Subcutaneous abdominal adipose tissue (tissue), 5 donors: ENCODE measurements around the gene NPPC.
"Not testable (repeated sequence)": the region's sequence is repeated elsewhere in the genome, so short reads cannot be mapped to it uniquely, and the experiment has no call there.

ENCODE experiments used
- H3K27ac ChIP-seq: one replicate; pipeline ENCODE4 v1.7.0; 2013; ENCODE audit warnings: low read depth, mild to moderate bottlenecking, inconsistent platforms, low read length, moderate library complexity
- H3K27me3 ChIP-seq, 5 donors: one replicate each; pipeline ENCODE4 v1.7.0; 2013; ENCODE audit warnings: low read length in 5 of 5, inconsistent platforms in 1 of 5; ENCODE audit not compliant: control insufficient read depth in 5 of 5, insufficient read depth in 4 of 5
- H3K36me3 ChIP-seq, 5 donors: one replicate each; pipeline ENCODE4 v1.7.0; 2013; ENCODE audit warnings: low read length in 5 of 5; ENCODE audit not compliant: control insufficient read depth in 5 of 5, insufficient read depth in 5 of 5
- H3K4me1 ChIP-seq, 5 donors: one replicate each; pipeline ENCODE4 v1.7.0; 2013; ENCODE audit warnings: low read length in 5 of 5, mild to moderate bottlenecking in 3 of 5, moderate library complexity in 1 of 5; ENCODE audit not compliant: control insufficient read depth in 5 of 5, insufficient read depth in 5 of 5
- H3K4me3 ChIP-seq, 5 donors: one replicate each; pipeline ENCODE4 v1.7.0; 2013; ENCODE audit warnings: low read length in 5 of 5, low read depth in 1 of 5
- H3K9ac ChIP-seq, 5 donors: one replicate each; pipeline ENCODE4 v1.7.0; 2013; ENCODE audit warnings: low read length in 5 of 5, mild to moderate bottlenecking in 4 of 5, moderate library complexity in 3 of 5
- H3K9me3 ChIP-seq, 5 donors: one replicate each; pipeline ENCODE4 v1.7.0; 2013; ENCODE audit warnings: low read length in 5 of 5; ENCODE audit not compliant: control insufficient read depth in 5 of 5
- donor health status: healthy.
- donor health status: healthy.
- donor health status: healthy.
- donor health status: healthy.
- donor health status: healthy.

The NPPC gene

DNA sequence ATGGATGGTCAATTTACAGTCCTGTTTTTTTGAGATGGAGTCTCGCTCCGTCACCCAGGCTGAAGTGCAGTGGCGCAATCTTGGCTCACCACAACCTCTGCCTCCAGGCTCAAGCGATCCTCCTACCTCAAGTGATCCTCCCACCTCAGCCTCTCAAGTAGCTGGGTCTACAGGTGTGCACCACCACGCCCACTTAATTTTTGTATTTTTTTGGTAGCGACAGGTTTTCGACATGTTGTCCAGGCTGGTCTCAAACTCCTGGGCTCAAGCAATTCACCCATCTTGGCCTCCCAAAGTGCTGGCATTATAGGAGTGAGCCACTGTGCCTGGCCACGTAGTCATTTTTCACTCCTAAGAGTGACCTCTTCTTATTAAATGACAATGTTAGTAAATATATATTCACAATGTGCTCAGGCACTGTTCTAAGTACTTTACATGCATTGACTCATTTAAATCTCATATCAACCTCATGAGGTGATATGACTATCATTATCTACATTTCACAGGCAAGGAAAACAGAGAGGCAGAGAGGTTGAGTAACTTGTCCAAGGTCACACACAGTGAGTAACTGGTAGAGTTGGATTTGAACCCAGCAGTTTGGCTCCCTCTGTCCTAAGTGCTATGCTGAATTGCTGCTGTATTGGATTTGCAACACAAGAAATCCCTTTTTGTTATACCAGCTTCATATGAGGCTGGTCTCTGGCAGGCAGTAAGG is 29.7 kb upstream of the NPPC start:
- H3K27ac ChIP-seq: no peak overlapping the region
- no peak overlapping the region for H3K4me3 ChIP-seq
- no peak overlapping the region for H3K9ac ChIP-seq
- peaks cover 0 to 6% (median 0%) of the 10 kb centered on the region in 5 donors for H3K9me3 ChIP-seq
- H3K27me3 ChIP-seq: peaks cover 0 to 7% (median 0%) of the 10 kb centered on the region in 5 donors
- peaks cover 0 to 4% (median 3%) of the 10 kb centered on the region in 5 donors for H3K4me1 ChIP-seq
- H3K36me3 ChIP-seq: no peaks in the 10 kb centered on the region

DNA sequence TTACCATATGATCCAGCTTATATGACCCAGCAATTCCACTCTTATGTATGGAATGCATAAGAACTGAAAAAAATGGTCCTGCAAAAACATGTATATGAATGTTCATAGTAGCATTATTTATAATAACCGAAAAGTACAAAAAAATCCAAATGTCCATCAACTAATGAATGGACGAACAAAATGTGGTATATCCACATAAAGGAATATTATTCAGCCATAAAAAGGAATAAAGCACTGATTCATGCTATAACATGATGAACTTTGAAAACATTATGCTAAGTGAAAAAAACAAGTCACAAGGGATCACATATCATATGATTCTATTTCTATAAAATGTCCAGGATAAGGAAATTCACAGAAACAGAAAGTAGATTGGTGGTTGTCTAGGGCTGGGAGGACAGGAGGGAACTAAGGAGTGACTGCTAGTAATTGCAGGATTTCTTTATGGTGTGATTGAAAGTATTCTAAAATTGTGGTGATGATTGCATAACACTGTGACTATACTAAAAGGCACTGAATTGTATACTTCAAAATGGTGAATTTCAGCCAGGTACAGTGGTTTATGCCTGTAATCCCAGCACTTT is 25.3 kb upstream of the NPPC start:
- Histone ChIP-seq H3K9me3 (peaks cover 0 to 6% (median 0%) of the 10 kb centered on the region in 5 donors), H3K36me3 (no peaks in the 10 kb centered on the region), H3K4me1 (no peaks in the 10 kb centered on the region), H3K4me3 (no peak overlapping the region), H3K27ac (no peak overlapping the region), H3K27me3 (peaks cover 0 to 7% (median 0%) of the 10 kb centered on the region in 5 donors), H3K9ac (no peak overlapping the region)

DNA sequence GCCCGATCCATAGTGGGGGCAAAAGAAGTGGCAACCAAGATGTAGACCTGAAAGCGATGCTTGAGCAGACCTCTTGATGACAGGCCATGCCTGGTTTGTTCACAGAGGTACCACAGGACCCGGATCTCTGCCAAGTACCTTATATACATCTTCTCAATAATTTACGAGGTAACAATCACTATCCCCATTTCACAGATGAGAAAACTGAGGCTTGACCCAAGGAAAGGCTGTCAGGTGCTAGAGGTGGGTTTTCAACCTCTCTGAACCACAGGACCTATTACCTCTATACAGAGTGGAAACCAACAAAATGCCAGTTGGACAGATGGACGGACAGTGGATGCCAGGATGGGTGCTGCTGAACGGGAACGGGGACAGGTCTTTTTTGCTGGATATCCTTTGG is 21.5 kb upstream of the NPPC start:
- no peak overlapping the region for H3K27ac ChIP-seq
- H3K4me3 ChIP-seq: no peak overlapping the region
- no peak overlapping the region for H3K9ac ChIP-seq
- no peaks in the 10 kb centered on the region for H3K27me3 ChIP-seq
- H3K4me1 ChIP-seq: no peaks in the 10 kb centered on the region
- peaks cover 0 to 6% (median 0%) of the 10 kb centered on the region in 5 donors for H3K9me3 ChIP-seq
- no peaks in the 10 kb centered on the region for H3K36me3 ChIP-seq

DNA sequence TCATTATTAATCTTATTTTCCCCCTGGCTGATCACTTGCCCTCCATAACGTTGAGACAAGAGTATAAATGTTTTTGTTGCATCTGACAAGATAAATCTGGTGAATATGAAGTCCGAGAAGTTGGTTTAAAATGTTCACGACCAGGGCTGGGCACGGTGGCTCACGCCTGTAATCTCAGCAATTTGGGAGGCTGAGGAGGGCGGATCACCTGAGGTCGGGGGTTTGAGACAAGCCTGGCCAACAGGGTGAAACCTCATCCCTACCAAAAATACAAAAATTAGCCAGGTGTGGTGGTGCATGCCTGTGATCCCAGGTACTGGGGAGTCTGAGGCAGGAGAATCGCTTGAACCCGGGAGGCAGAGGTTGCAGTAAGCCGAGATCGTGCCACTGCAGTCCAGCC is 20.9 kb upstream of the NPPC start:
- not testable (repeated sequence) for H3K27me3 ChIP-seq, H3K4me3 ChIP-seq, H3K9me3 ChIP-seq, H3K36me3 ChIP-seq, H3K27ac ChIP-seq, H3K9ac ChIP-seq, H3K4me1 ChIP-seq

DNA sequence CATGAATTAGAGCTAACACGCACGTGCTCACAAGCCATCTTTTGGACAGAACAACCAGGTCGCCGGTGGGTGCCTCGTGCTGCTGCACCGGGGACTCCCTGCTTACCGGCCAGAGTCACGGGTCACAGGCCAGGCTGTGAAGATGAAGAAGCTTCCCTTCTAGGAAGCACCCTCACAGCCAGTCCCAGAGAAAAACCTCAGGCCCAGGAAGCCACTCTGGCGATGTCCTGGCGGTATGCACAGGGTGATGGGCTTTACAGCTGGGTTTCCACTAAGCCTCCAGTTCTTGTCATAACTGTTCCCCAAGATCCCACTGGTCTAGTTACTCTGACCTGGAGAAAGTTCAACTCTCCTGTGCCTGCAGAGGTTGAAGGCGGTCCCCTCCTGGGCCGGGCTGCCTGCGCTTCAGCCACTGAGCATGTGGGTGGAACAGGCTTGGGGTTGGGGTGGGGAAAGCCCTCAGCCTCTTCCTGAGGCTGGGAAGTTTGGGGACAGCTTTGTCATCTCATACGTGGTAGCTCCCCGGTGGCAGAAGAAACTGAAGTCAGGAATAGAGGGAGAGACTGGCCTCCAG is 20.1 kb upstream of the NPPC start:
- Histone ChIP-seq H3K36me3 (no peaks in the 10 kb centered on the region), H3K9ac (no peak overlapping the region), H3K27ac (no peak overlapping the region), H3K27me3 (peaks cover 0 to 3% (median 0%) of the 10 kb centered on the region in 5 donors), H3K9me3 (peaks cover 0 to 2% (median 0%) of the 10 kb centered on the region in 5 donors), H3K4me3 (no peak overlapping the region), H3K4me1 (no peaks in the 10 kb centered on the region)

DNA sequence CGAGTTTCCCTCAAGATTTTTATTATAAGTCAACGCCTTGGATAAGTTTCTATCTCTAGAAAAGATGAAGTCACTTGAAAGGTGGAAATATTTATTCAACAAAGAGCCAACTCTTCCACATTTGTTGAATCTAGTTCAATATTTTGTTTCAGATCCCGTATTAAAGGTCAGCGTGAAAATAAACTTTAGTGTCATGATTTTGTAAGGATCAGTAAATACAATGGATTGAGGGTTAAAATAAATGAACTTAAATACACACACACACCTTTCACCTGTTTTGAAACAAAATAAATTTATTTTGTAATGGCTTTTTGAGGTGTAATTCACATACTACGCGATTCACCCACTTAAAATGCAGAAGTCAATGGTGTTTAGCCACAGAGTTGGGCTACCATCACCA is 16.0 kb upstream of the NPPC start:
- Histone ChIP-seq H3K9me3 (no peaks in the 10 kb centered on the region), H3K27ac (no peak overlapping the region), H3K9ac (no peak overlapping the region), H3K4me1 (peaks cover 0 to 7% (median 0%) of the 10 kb centered on the region in 5 donors), H3K4me3 (no peak overlapping the region), H3K36me3 (no peaks in the 10 kb centered on the region), H3K27me3 (peaks cover 0 to 4% (median 2%) of the 10 kb centered on the region in 5 donors)

DNA sequence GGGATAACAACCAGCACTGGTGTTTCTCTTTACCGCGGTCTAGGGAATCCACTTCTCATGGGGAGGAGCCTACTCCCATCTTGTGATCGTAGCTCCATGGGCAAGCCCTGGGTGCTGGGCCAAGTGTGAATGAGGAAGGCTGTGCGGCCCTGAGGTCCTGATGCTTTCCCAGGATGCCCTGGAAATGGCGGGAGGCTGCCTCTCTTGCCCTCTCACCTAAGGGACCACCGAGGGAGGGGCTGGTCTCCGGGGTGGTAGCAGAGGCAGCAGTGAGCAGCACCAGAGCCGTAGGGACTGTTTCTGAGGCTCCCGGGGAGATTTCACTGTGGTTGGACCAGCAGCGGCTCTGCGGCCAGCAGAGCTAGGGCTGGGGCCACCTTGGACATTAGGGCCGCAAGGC is 15.5 kb upstream of the NPPC start:
- H3K4me3 ChIP-seq: no peak overlapping the region
- no peak overlapping the region for H3K9ac ChIP-seq
- peaks cover 0 to 7% (median 0%) of the 10 kb centered on the region in 5 donors for H3K4me1 ChIP-seq
- H3K27ac ChIP-seq: no peak overlapping the region
- H3K36me3 ChIP-seq: no peaks in the 10 kb centered on the region
- H3K9me3 ChIP-seq: no peaks in the 10 kb centered on the region
- H3K27me3 ChIP-seq: peaks cover 0 to 4% (median 2%) of the 10 kb centered on the region in 5 donors

DNA sequence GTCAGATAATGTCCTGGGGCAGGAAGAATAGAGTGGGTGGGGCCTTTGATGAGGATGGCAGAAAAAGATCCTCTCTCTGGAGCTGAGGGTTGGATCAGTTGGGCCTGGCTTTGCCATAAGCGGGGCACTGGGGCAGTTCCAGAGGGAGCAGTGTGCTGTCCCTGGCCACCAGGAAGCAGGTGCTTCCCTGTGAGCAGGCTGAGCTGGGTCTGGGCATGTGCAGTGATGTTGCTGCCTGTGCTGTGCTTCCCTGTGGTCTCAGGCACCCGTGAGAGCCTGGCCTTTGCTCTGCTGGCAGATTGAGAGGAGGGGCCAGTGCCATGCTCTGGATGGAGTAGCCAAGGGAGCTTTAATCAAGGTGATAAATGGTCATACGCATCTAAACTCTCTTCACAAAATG is 14.6 kb upstream of the NPPC start:
- Histone ChIP-seq H3K36me3 (no peaks in the 10 kb centered on the region), H3K4me1 (peaks cover 0 to 7% (median 0%) of the 10 kb centered on the region in 5 donors), H3K27me3 (peaks cover 0 to 4% (median 2%) of the 10 kb centered on the region in 5 donors), H3K9me3 (no peaks in the 10 kb centered on the region), H3K9ac (no peak overlapping the region), H3K4me3 (no peak overlapping the region), H3K27ac (no peak overlapping the region)

DNA sequence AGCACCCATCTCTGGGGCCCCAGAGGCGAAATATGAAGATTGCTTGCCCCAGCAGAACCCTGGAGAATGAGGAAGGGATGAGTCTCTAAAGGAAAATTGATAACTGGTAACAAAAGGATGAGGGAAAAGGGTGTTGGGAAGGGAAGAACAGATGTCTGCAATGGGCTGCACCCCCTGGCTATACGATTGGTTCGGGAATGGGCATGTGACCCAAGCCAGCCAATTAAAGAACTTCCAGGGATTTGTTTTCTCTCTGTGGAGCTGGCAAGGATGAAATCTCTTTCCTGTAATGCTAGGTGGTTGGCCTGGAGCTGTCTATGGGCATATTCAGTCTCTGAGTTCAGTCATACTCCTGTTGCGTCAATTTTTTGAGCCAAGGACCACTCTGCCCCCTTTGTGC is 12.8 kb upstream of the NPPC start:
- H3K36me3 ChIP-seq: no peaks in the 10 kb centered on the region

DNA sequence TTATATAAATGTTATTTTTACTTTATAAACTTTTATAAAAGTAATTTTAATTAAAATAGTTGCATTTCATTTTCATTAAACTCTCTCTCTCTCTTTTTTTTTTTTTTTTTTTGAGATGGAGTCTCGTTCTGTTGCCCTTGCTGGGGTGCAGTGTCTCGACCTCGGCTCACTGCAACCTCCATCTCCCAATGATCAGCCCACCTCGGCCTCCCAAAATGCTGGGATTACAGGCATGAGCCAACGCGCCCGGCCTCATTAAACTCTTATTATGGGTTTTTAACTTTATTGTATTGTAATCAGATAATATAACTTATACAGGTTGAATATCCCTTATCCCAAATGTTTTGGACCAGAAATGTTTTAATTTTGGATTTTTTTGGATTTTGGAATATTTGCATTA is 10.9 kb upstream of the NPPC start:
- no peak overlapping the region for H3K27ac ChIP-seq
- H3K27me3 ChIP-seq: peaks cover 0 to 4% (median 4%) of the 10 kb centered on the region in 5 donors

More for the DNA sequence above, 12.8 kb upstream of the NPPC start:
- Histone ChIP-seq H3K4me1 (peaks cover 0 to 9% (median 3%) of the 10 kb centered on the region in 5 donors), H3K27me3 (peaks cover 0 to 4% (median 2%) of the 10 kb centered on the region in 5 donors), H3K9ac (no peak overlapping the region), H3K4me3 (no peak overlapping the region), H3K9me3 (no peaks in the 10 kb centered on the region), H3K27ac (no peak overlapping the region)

More for the DNA sequence above, 10.9 kb upstream of the NPPC start:
- Histone ChIP-seq H3K4me3 (no peak overlapping the region), H3K36me3 (no peaks in the 10 kb centered on the region), H3K4me1 (peaks cover 0 to 12% (median 5%) of the 10 kb centered on the region in 5 donors), H3K9ac (no peak overlapping the region), H3K9me3 (no peaks in the 10 kb centered on the region)
